SK-N-MC (cell line): ENCODE measurements around the gene EXO1.

Experiments used
- EZH2 ChIP-seq: fragments of 200-600 bp; sonication (generic); IDR thresholded peaks from one replicate; pipeline ENCODE4 v1.6.1; 2017; ENCODE audit warnings: antibody characterized with exemption
- POLR2AphosphoS5 ChIP-seq: IDR thresholded peaks from 2 replicates; pipeline ENCODE4 v1.6.1; 2012; ENCODE audit warnings: mild to moderate bottlenecking, low read depth, low read length, borderline replicate concordance

GRCh38 chr1:241896670-241896962, 48.6 kb downstream of the EXO1 start:
- TF ChIP-seq EZH2 (no peak), POLR2AphosphoS5 (no peak)
